Testis (tissue), 2 donors: ENCODE data around the gene CD109.

Experiments used
- CTCF ChIP-seq, 3 experiments: fragments of 450-650 bp in 2 of 3; fragments of 200-600 bp in 1 of 3; sonication (generic) in 1 of 3; IDR thresholded peaks; one replicate each; pipeline ENCODE4 v1.5.1; 2016 to 2019; ENCODE audit warnings: antibody characterized with exemption in 3 of 3, mild to moderate bottlenecking in 2 of 3, moderate library complexity in 1 of 3
- POLR2A ChIP-seq: fragments of 450-650 bp; IDR thresholded peaks from one replicate; pipeline ENCODE4 v1.6.1; 2017; ENCODE audit warnings: antibody characterized with exemption, mild to moderate bottlenecking, moderate library complexity

GRCh38 chr6:73652637-73653570 lies 43.1 kb upstream of the CD109 start:
- TF ChIP-seq CTCF (IDR thresholded peaks at IDR 0.05) = peak in 1 of 3 experiments; percentile 27
- TF ChIP-seq POLR2A = no peak
